ENCODE results near the gene ERBB4. TPM values are rescaled to one million over a fixed set of nuclear protein-coding genes. Genes with fewer than 3 reads are reported as not detected.

Gene ERBB4
- total RNA-seq, 1 donor from 2014 or later: 2.8 TPM

GRCh38 chr2:211996857-211997256, 541.7 kb downstream of the ERBB4 start:
- H3K9me3 Mint-ChIP-seq (ENCODE audit: unreplicated experiment): no peaks in the 10 kb centered on the region
- H3K4me3 Mint-ChIP-seq (ENCODE audit: unreplicated experiment): no peak overlapping the region
- no peaks in the 10 kb centered on the region for H3K27me3 Mint-ChIP-seq (ENCODE audit: unreplicated experiment)
- TF ChIP-seq CTCF (IDR thresholded peaks at IDR 0.05): no peak
- no peaks in the 10 kb centered on the region for H3K36me3 Mint-ChIP-seq (ENCODE audit: unreplicated experiment)
- H3K27ac Mint-ChIP-seq (ENCODE audit: unreplicated experiment): no peak overlapping the region
- no peaks in the 10 kb centered on the region for H3K4me1 Mint-ChIP-seq (ENCODE audit: unreplicated experiment)
- no peak for DNase-seq (ENCODE audit: extremely low spot score, unreplicated experiment)

GRCh38 chr2:211994806-211995205, 543.8 kb downstream of the ERBB4 start:
- no peak for DNase-seq (ENCODE audit: extremely low spot score, unreplicated experiment)
- no peak for TF ChIP-seq CTCF (IDR thresholded peaks at IDR 0.05)
- no peaks in the 10 kb centered on the region for H3K36me3 Mint-ChIP-seq (ENCODE audit: unreplicated experiment)
- no peak overlapping the region for H3K27ac Mint-ChIP-seq (ENCODE audit: unreplicated experiment)
- H3K4me3 Mint-ChIP-seq (ENCODE audit: unreplicated experiment): no peak overlapping the region
- H3K9me3 Mint-ChIP-seq (ENCODE audit: unreplicated experiment): no peaks in the 10 kb centered on the region
- H3K4me1 Mint-ChIP-seq (ENCODE audit: unreplicated experiment): no peaks in the 10 kb centered on the region
- H3K27me3 Mint-ChIP-seq (ENCODE audit: unreplicated experiment): no peaks in the 10 kb centered on the region

- no peaks in the 10 kb centered on the region for H3K9me3 Mint-ChIP-seq (ENCODE audit: unreplicated experiment)
- H3K27ac Mint-ChIP-seq (ENCODE audit: unreplicated experiment): no peak overlapping the region
- no peaks in the 10 kb centered on the region for H3K36me3 Mint-ChIP-seq (ENCODE audit: unreplicated experiment)
- H3K4me3 Mint-ChIP-seq (ENCODE audit: unreplicated experiment): no peak overlapping the region
- DNase-seq (ENCODE audit: extremely low spot score, unreplicated experiment): no peak
- H3K4me1 Mint-ChIP-seq (ENCODE audit: unreplicated experiment): no peaks in the 10 kb centered on the region
- H3K27me3 Mint-ChIP-seq (ENCODE audit: unreplicated experiment): no peaks in the 10 kb centered on the region
- TF ChIP-seq CTCF (IDR thresholded peaks at IDR 0.05): no peak
Measured at GRCh38 chr2:211990335-211990734, 548.3 kb downstream of the ERBB4 start.

GRCh38 chr2:211986313-211986712, 552.3 kb downstream of the ERBB4 start:
- no peaks in the 10 kb centered on the region for H3K9me3 Mint-ChIP-seq (ENCODE audit: unreplicated experiment)
- peaks cover 4% of the 10 kb centered on the region for H3K4me1 Mint-ChIP-seq (ENCODE audit: unreplicated experiment)
- H3K36me3 Mint-ChIP-seq (ENCODE audit: unreplicated experiment): no peaks in the 10 kb centered on the region
- H3K4me3 Mint-ChIP-seq (ENCODE audit: unreplicated experiment): no peak overlapping the region
- no peak for DNase-seq (ENCODE audit: extremely low spot score, unreplicated experiment)
- H3K27ac Mint-ChIP-seq (ENCODE audit: unreplicated experiment): no peak overlapping the region
- H3K27me3 Mint-ChIP-seq (ENCODE audit: unreplicated experiment): no peaks in the 10 kb centered on the region
- TF ChIP-seq CTCF (IDR thresholded peaks at IDR 0.05): no peak

GRCh38 chr2:211985393-211985792, 553.2 kb downstream of the ERBB4 start:
- Mint-ChIP-seq H3K4me1 (ENCODE audit: unreplicated experiment) (peaks cover 4% of the 10 kb centered on the region), H3K36me3 (ENCODE audit: unreplicated experiment) (no peaks in the 10 kb centered on the region), H3K27me3 (ENCODE audit: unreplicated experiment) (no peaks in the 10 kb centered on the region), H3K27ac (ENCODE audit: unreplicated experiment) (no peak overlapping the region), H3K4me3 (ENCODE audit: unreplicated experiment) (no peak overlapping the region), H3K9me3 (ENCODE audit: unreplicated experiment) (no peaks in the 10 kb centered on the region)
- TF ChIP-seq CTCF (IDR thresholded peaks at IDR 0.05): no peak
- DNase-seq (ENCODE audit: extremely low spot score, unreplicated experiment): no peak
